Measurements from ENCODE around the gene SAMD5.

Gene SAMD5

DNA sequence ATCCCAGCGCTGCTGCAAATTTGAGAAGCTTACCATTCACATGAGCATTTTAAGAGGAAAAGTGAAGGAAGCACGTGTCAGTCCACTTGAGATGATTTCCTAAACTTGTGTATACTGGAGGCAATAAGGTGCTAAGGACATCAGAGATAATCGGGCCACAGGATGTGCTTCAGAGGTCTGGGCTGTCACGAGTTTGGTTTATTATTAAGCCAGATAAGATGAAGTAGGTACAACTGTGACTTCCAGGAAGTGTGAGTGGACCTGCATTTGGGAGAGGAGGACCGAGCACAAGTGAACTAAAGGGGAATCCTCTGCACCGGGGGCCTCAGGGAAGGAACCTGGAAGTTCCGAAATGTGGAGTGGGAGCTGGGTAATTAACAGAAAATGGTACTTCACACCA, 1.4 kb downstream of the SAMD5 start:
- TF ChIP-seq, protein P1, sequence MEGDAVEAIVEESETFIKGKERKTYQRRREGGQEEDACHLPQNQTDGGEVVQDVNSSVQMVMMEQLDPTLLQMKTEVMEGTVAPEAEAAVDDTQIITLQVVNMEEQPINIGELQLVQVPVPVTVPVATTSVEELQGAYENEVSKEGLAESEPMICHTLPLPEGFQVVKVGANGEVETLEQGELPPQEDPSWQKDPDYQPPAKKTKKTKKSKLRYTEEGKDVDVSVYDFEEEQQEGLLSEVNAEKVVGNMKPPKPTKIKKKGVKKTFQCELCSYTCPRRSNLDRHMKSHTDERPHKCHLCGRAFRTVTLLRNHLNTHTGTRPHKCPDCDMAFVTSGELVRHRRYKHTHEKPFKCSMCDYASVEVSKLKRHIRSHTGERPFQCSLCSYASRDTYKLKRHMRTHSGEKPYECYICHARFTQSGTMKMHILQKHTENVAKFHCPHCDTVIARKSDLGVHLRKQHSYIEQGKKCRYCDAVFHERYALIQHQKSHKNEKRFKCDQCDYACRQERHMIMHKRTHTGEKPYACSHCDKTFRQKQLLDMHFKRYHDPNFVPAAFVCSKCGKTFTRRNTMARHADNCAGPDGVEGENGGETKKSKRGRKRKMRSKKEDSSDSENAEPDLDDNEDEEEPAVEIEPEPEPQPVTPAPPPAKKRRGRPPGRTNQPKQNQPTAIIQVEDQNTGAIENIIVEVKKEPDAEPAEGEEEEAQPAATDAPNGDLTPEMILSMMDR (IDR thresholded peaks at IDR 0.05; ENCODE audit: extremely low read depth, missing control alignments) = no peak

DNA sequence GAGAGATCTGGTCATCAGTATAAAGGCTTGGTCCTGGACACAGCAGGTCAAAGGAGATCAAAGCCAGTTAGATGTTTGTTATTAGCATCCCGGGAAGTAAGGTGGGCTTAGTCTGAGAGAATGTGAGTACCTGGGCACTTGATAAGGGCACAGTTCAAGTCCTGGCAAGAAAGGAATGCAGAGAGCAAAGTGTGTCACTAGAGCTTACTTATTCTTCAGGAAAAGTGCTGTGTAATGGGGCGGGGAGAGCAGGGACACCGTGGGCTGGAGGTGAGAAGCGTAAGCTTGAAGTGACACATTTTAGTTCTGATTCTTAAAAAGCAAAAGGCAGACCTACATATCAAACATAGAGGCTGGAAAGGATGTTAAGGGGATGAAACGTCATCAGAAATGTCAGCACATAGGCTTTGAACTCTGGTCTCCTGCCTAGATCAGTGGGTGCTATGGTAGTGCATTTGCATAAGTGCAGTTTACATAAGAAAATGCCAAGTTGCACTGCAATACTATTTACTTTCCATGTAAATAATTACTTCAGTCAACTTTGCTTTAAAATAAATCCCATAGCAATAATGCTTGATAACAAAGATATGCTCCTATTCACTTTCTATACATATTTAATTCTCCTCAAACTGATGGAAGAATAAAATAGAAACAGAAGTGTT, 2.6 kb downstream of the SAMD5 start:
- no peak for DNase-seq (ENCODE audit: low spot score)
- TF ChIP-seq, protein P1 (IDR thresholded peaks at IDR 0.05; ENCODE audit: extremely low read depth, missing control alignments) = no peak

More for the DNA sequence above, 1.4 kb downstream of the SAMD5 start:
- no peak for DNase-seq (ENCODE audit: low spot score)

DNA sequence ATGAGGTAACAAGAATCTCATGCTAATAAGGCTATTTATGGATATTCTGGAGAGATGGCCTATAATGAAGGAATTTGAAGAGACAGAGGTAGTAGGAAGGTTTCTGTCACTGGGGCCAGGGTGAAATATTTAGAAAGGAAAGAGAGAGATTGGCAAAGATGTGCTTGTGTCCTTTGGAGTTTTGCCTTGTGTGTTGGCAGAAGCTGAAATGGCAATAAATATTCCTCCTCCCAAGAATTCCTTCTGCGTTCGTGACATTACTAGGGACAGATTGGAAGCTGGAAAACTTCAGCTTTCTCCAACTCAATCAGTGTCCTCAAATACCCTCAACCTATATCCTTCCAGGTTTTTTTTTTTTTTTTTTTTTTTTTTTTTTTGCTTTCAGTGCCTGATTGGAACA, 6.3 kb downstream of the SAMD5 start:
- TF ChIP-seq, protein P1 (IDR thresholded peaks at IDR 0.05; ENCODE audit: extremely low read depth, missing control alignments) = no peak
- no peak for DNase-seq (ENCODE audit: low spot score)

DNA sequence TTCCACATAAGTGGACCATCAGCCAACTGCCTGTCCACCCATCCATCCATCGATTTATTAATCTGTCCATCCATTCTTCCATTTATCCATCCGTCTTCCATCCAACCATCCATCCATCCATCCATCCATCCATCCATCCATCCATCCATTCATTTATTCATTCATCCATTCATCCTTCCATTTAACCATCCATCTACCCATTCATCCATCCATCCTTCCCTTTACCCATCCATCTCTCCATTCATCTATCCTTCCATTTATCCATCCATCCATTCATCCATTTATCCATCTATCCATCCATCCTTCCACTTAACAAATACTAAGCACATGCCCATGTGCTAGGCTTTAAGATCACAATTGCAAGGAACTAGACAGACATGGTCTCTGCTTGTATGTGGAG, 6.8 kb downstream of the SAMD5 start:
- no peak for DNase-seq (ENCODE audit: low spot score)
- TF ChIP-seq, protein P1 (IDR thresholded peaks at IDR 0.05; ENCODE audit: extremely low read depth, missing control alignments) = no peak

DNA sequence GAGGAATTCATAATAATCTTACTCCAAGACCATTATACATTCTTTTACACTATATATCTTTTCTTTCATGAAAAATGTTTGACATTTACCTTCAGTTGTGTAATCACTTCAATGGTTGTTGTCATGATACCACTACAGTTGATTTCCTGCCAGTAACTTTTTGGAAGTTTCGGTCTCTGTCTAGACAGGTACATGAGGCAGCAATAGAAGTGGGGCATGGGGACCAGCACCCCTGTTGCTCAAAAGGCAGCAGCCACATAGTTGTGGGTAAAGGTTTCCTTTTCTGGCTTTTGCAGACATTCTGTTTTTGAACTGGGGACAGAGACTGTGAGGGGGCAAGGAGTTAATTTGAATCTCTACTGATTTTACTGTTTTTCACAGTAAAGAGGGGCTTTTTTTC, 14.1 kb downstream of the SAMD5 start:
- no peak for DNase-seq (ENCODE audit: low spot score)
- TF ChIP-seq, protein P1 (IDR thresholded peaks at IDR 0.05; ENCODE audit: extremely low read depth, missing control alignments) = no peak

DNA sequence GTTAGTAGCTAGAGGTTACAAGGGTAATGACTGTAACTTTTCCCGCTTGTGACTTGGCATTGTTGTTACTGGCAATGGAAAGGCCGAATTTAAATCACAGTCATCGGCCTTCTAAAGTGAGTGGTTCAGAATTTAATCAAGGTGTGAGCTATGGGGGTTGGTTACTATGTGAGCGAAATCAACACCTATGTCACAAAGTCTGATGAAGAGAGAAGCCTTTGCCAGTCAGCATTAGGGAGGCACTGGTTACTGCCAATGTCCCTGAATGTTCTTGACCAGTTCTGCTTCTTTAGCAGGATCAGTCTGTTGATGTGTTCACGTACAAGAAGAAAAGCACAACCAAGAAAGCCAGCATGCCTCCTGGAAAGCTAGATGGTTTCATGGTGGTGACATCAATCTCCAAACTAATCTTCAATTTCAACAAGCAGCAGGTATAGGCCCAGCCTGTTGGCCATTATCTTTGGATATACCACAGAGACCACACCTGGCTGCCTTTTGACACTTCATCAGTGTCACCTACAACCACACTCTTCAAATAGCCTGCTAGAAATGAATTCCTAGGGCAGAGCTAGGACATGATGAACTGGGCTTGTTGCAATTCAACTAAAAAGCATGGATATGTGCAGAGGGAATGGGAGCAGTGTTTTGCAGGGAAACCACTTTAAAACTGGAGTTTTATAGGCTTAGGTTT, 17.2 kb downstream of the SAMD5 start:
- TF ChIP-seq, protein P1 (IDR thresholded peaks at IDR 0.05; ENCODE audit: extremely low read depth, missing control alignments) = no peak
- no peak for DNase-seq (ENCODE audit: low spot score)

DNA sequence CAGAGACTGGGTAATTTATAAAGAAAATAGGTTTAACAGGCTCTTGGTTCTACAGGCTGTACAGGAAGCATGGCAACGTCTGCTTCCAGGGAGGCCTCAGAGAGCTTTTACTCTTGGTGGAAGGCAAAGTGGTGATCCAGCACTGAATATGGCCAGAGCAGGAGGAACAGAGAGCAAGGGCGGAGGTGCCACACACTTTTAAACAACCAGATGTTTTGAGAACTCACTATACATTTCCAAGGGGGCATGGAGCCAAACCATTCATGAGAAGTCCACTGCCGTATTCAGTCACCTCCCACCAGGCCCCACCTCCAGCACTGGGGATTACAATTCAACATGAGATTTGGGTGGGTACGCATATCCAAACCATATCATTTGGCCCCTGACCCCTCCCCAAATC, 18.7 kb downstream of the SAMD5 start:
- TF ChIP-seq, protein P1 (IDR thresholded peaks at IDR 0.05; ENCODE audit: extremely low read depth, missing control alignments) = no peak
- no peak for DNase-seq (ENCODE audit: low spot score)
